Measurements from ENCODE around the gene UTP15.

UTP15 gene

GRCh38 chr5:73565969-73566547, 515 bp downstream of the UTP15 start:
- no peak for DNase-seq

GRCh38 chr5:73582285-73583145, 17.0 kb downstream of the UTP15 start:
- no peak for DNase-seq

GRCh38 chr5:73587923-73588322, 22.4 kb downstream of the UTP15 start:
- DNase-seq: no peak

- DNase-seq: peak; percentile 76
Observed at GRCh38 chr5:73591102-73591695, 25.7 kb downstream of the UTP15 start.

GRCh38 chr5:73591698-73592501, 26.4 kb downstream of the UTP15 start:
- DNase-seq: no peak

GRCh38 chr5:73592551-73592950, 27.0 kb downstream of the UTP15 start:
- DNase-seq: no peak

- DNase-seq: peak; percentile 16
Observed at GRCh38 chr5:73596705-73597328, 31.3 kb downstream of the UTP15 start.

DNA sequence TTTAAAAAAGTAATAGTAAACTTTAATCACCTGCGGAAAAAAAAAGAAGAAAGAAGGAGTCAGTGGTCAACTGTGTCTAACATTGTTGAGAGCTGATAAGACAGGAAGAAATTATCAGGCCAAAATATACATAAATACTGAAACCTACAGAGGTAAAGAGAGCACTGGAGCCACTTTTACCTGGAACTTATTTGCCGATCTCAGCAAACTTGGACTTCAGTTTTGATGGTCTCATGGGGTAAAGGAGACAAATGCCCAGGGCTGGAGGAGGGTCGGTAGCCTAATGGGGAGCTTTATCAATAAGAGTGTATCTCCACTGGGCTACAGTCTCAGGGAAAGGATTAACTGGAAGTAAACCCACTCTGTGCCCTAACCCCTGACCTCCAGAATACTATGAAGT, 33.8 kb downstream of the UTP15 start:
- no peak for DNase-seq

DNA sequence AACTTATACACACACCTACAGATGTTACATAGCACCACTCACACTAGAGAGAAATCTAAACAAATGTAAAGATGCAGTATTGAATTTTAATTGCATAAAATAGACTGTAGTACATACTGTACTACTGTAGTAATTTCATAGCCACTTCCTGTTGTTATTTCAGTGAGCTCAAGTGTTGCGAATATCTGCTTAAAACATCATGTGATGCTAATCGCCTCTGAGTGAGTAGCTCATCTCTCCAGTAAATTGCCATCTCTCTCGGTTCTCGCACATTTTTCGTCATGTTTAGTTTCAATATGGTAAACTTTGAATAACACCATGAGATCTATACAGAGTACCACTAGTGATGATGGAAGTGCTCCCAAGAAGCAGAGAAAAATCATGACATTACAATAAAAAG, 38.5 kb downstream of the UTP15 start:
- DNase-seq: peak; percentile 4

GRCh38 chr5:73605223-73606087, 39.9 kb downstream of the UTP15 start:
- DNase-seq: no peak

GRCh38 chr5:73606206-73606753, 40.7 kb downstream of the UTP15 start:
- DNase-seq: no peak

GRCh38 chr5:73607228-73607627, 41.7 kb downstream of the UTP15 start:
- no peak for DNase-seq

- no peak for DNase-seq
Observed at GRCh38 chr5:73612799-73613198, 47.3 kb downstream of the UTP15 start.

- DNase-seq: no peak
Observed at GRCh38 chr5:73615085-73615484, 49.5 kb downstream of the UTP15 start.

GRCh38 chr5:73615947-73616346, 50.4 kb downstream of the UTP15 start:
- DNase-seq: no peak

GRCh38 chr5:73617510-73618279, 52.2 kb downstream of the UTP15 start:
- no peak for DNase-seq

DNA sequence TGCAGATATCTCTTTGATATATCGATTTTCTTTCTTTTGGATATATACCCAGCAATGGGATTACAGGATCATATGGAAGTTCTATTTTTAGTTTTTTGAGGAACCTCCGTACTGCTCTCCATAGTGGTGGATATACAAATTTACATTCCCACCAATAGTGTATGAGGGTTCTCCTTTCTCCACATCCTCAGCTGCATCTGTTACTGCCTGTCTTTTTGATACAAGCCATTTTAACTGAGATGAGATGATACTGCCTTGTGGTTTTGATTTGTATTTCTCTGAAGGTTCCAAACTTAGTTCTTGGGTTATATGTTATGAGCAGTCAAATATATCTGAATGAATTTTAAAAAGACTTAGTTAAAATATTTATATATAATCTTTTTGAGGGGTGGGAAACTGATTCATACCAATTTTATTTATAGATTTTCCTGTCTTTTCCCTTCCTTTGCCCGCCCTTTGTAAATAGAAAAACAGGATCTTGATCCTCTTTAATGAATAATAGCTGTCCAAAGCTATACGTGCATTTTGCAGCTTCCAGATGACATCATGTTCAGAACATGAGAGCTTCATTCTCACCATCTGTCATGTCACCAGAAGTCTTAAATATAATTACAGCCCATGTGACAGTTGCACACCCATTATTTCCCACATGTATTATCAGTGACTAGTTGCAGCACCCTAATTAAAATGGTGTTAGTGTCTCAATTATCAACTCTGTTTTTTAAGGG, 54.2 kb downstream of the UTP15 start:
- no peak for DNase-seq

- no peak for DNase-seq
Observed at GRCh38 chr5:73620334-73620687, 54.8 kb downstream of the UTP15 start.

DNA sequence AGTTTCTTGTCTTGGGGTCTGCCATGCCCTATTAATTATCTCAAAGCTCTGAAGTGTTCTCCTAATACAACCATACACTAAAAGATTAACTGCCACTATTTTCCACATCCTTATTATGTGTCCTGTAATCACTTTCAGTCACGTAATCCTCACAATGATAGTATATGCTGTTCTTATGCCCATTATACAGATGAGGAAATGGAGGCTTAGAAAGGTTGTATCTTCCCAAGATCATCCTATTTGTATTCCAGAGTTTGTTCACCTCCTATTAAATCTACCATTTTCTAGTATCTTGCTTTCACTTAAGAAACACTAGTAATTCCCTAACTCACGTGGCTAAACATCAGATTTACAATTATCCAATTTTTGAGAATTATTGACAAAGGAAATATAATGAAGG, 57.5 kb downstream of the UTP15 start:
- DNase-seq: no peak

GRCh38 chr5:73623901-73624404, 58.4 kb downstream of the UTP15 start:
- DNase-seq: no peak

Data from CD4-positive, alpha-beta T cell treated with Interleukin-17A for 1 hour (primary cell).